DMS153 treated with DMSO at 0.1 percent for 48 hours (cell line): ENCODE results near the gene XPA.
A peak's percentile ranks its signal among the peaks of the same experiment; 100 is the strongest.

Source experiments
- DNase-seq: peaks from one replicate; lab custom pipeline; 2025; ENCODE audit not compliant: unreplicated experiment; lab: John Stamatoyannopoulos, UW

XPA gene

DNA sequence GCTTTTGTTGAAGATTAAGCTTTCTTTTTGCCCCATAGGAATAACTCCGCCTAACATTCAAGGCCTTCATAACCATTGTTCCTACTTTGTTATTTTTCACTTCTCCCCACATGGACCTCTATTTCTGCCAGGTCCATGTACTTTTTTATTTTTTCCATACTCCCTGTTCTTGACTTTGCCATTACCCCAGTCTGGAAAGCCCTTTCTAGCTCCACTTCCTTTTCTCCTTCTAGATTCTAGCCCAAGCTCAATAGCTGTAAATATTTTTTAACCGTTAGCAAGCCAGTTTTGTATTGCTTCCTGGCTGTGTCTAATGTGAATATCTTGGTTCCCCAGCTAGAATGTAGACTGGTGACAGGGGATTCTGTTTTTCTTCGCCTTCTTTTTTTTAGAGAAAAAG is 37.4 kb downstream of the XPA start:
- DNase-seq = no peak

- DNase-seq = no peak
Measured at GRCh38 chr9:97658707-97659106, 38.4 kb downstream of the XPA start.

DNA sequence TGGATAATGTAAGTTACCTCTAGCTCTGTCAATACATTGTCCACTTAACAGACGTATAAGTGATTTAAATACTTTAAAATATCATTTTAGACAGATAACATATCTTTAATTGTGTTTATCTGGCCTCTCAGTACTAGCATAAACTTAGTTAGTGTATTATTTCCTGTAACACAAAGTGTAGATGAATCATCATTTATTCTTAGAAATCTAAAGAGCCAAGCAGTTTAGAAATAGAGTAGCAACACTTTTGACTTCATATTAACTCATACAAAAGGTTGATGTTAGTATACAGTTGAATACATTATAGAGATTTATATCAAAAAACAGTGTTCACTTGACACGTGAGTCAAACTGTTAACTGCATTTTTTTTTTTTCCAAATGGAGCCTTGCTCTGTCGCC is 45.5 kb downstream of the XPA start:
- DNase-seq = no peak

- no peak for DNase-seq
Measured at GRCh38 chr9:97647996-97648395, 49.1 kb downstream of the XPA start.

GRCh38 chr9:97645720-97646119 is 51.4 kb downstream of the XPA start:
- DNase-seq = no peak

- DNase-seq = peak; percentile 11
Measured at GRCh38 chr9:97640325-97640724, 56.8 kb downstream of the XPA start.

GRCh38 chr9:97638666-97639065 is 58.5 kb downstream of the XPA start:
- no peak for DNase-seq

GRCh38 chr9:97636903-97637302 is 60.2 kb downstream of the XPA start:
- DNase-seq = no peak

DNA sequence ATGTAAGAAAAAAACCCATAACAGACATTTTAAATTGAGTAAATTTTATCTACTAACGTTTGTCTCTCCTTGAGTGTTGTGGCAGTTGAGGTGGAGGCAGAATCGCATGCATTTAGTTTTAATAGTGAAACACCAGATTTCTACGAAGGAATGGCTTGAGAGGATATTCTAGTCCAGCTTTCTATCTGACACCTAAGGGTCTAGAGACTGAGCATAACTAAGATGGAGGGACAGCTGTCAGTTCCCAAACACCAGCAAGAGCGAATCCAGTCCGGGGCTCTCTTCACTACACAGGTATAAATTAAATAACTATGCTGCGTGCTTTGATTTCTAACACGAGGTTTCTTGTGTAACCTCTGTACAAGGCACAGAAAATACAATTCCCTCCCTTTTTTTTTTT is 62.1 kb downstream of the XPA start:
- no peak for DNase-seq

GRCh38 chr9:97633859-97634490 is 63.2 kb downstream of the XPA start:
- no peak for DNase-seq

- DNase-seq = peak; percentile 95
Measured at GRCh38 chr9:97632985-97633858, 63.9 kb downstream of the XPA start, which contains the start of the genes NCBP1 and TSTD2. TSS of gene NCBP1 (plus strand) at chr9:97633821. CDS start at chr9:97633882, 61 bp downstream. TSS of gene TSTD2 (minus strand) at chr9:97633368. CDS start at chr9:97627562, 5,806 bp downstream.

DNA sequence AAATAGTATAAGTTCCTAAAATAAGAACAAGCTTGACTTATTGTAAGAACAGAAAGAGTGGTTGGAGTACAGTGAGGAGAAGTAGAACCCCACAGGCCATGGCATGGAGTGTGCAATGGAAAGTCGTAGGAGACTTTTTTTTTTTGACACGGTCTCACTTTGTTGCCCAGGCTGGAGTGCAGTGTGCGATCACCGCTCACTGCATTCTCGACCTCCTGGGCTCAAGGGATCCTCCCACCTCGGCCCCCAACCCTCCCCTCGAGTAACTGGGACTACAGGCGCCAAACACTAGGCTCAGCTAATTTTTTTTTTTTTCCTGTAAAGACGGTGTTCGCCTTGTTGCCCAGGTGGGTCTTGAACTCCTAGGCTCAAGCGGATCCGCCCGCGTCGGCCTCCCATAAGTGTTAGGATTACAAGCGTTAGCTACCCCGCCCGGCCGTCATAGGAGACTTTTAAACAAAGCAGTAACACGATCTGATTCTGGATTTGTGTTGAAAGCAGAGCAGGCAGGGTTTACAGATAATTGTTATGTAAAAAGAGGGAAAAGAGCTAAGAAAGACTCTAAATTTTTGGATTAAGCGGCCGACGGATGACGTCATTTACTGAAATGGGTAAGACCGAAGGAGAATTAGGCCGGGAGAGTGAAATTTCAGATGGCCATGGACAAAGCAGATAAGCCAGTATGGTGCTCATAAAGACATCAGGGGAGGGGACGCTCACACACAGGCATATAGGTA is 64.7 kb downstream of the XPA start:
- peak; percentile 73 for DNase-seq

DNA sequence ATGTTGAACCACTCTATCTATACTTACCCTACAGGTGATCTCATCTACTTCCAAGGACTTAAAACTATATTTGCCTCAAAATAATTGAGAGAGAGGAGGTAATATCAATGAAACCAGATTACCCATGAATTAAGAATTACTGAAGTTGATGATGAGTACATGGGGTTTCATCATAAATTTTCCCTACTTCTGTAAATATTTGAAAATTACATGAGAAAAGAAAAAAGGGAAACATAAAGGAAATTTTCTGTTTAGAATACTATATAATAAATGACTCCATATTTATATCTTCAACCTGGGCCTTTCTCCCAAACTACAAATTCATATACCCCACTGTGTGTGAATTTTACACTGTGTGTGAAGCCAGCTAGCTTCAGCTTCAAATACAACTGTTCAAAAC is 66.5 kb downstream of the XPA start:
- DNase-seq = no peak

DNA sequence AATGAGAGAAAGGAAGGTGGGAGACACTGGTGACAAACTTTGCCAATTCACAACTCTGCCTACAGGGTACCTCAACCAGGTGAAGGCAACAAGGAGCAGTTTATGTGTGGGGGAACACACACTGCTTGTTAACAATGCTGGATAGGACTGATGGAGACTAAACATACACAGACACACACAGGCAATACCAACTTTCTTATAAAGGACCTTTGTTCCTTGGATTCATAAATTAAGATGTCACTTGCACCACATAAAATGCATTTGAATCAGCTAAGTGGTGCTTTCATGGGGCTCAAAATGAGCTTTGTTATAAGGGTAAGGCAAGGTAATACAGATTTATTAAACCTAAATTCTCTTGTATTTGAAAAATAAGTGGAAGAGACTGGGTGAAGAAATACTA is 68.0 kb downstream of the XPA start:
- DNase-seq = no peak

DNA sequence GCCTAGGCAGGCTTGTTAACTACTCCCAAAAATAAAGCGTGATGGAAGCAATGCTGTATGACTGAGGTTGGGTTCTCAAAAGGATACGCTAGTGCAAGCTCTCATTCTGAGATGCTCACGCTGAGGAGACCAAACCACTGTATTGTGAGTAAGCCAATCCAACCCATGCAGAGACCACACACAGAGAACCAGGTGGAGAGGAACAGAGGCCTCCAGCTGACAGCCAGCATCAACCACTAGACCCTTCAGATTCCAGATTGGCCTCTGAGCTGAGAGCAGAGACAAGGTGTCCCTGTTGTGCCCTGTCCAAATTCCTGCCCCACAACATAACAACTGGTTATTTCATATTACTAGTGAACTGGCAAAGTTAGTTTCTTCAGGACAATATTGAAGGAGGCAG is 68.5 kb downstream of the XPA start:
- no peak for DNase-seq

GRCh38 chr9:97627624-97628023 is 69.5 kb downstream of the XPA start:
- DNase-seq = no peak

- DNase-seq = no peak
Measured at GRCh38 chr9:97625620-97626019, 71.5 kb downstream of the XPA start.
